Measurements from ENCODE around the gene SH3D19.

- TF ChIP-seq POLR2A (IDR thresholded peaks at IDR 0.05): no peak
- TF ChIP-seq CTCF (IDR thresholded peaks at IDR 0.05): no peak
Observed at GRCh38 chr4:151202851-151203455, 122.5 kb downstream of the SH3D19 start.
